Measurements from ENCODE around the gene WDR93. TPM values are rescaled to one million over a fixed set of nuclear protein-coding genes. Genes with fewer than 3 reads are reported as not detected.

WDR93 gene
- total RNA-seq, 4 donors from 2014 or later = 0.31 TPM; not detected in 3

- no peaks in the 10 kb centered on the region for H3K36me3 ChIP-seq
- H3K9me3 ChIP-seq = no peaks in the 10 kb centered on the region
- H3K27me3 ChIP-seq = no peaks in the 10 kb centered on the region
- TF ChIP-seq POLR2AphosphoS5 (IDR thresholded peaks at IDR 0.05) (no peak), CTCF (IDR thresholded peaks at IDR 0.05) (no peak)
- WGBS = 87% methylated on average over 13 of the region's 13 CpGs
- peak overlapping the region; percentile 44 for H3K4me3 ChIP-seq
- peak in 1 of 2 donors; percentile 8 for DNase-seq (ENCODE audit: low spot score in 2 of 2)
- H3K27ac ChIP-seq = peak overlapping the region; percentile 89
- peaks cover 25% of the 10 kb centered on the region for H3K4me1 ChIP-seq
Observed at GRCh38 chr15:89664441-89665350, 25.9 kb upstream of the WDR93 start.

GRCh38 chr15:89665449-89666181 is 25.0 kb upstream of the WDR93 start:
- WGBS = 2% methylated on average over 35 of the region's 72 CpGs
- DNase-seq (ENCODE audit: low spot score in 2 of 2) = peak in 1 of 2 donors; percentile 77
- Histone ChIP-seq H3K36me3 (no peaks in the 10 kb centered on the region), H3K27ac (peak overlapping the region; percentile 89), H3K9me3 (no peaks in the 10 kb centered on the region), H3K4me3 (peak overlapping the region; percentile 44), H3K27me3 (no peaks in the 10 kb centered on the region), H3K4me1 (peaks cover 25% of the 10 kb centered on the region)
- TF ChIP-seq POLR2A (IDR thresholded peaks at IDR 0.05) (peak in 1 of 2 donors; percentile 40), POLR2AphosphoS5 (IDR thresholded peaks at IDR 0.05) (no peak)

- Histone ChIP-seq H3K4me3 (peak overlapping the region; percentile 44), H3K27ac (peak overlapping the region; percentile 89)
- no CpG with 5 or more reads among the region's 8 CpGs for WGBS
Observed at GRCh38 chr15:89666184-89666857, 24.3 kb upstream of the WDR93 start.

GRCh38 chr15:89666858-89667705 is 23.5 kb upstream of the WDR93 start:
- Histone ChIP-seq H3K27me3 (no peaks in the 10 kb centered on the region), H3K27ac (no peak overlapping the region), H3K36me3 (no peaks in the 10 kb centered on the region), H3K4me1 (peaks cover 25% of the 10 kb centered on the region), H3K9me3 (no peaks in the 10 kb centered on the region), H3K4me3 (no peak overlapping the region)
- WGBS = 74% methylated on average over 7 of the region's 13 CpGs
- DNase-seq (ENCODE audit: low spot score in 2 of 2) = peak in 1 of 2 donors; percentile 61
- TF ChIP-seq EP300 (IDR thresholded peaks at IDR 0.05) = no peak
- TF ChIP-seq POLR2AphosphoS5 (IDR thresholded peaks at IDR 0.05) = no peak
- TF ChIP-seq POLR2A (IDR thresholded peaks at IDR 0.05) = no peak
- no peak for TF ChIP-seq CTCF (IDR thresholded peaks at IDR 0.05)

More at GRCh38 chr15:89666184-89666857, 24.3 kb upstream of the WDR93 start:
- DNase-seq (ENCODE audit: low spot score in 2 of 2) = no peak
- H3K27me3 ChIP-seq = no peaks in the 10 kb centered on the region
- H3K4me1 ChIP-seq = peaks cover 25% of the 10 kb centered on the region
- no peaks in the 10 kb centered on the region for H3K36me3 ChIP-seq
- TF ChIP-seq CTCF (IDR thresholded peaks at IDR 0.05) (no peak), EP300 (IDR thresholded peaks at IDR 0.05) (no peak), POLR2AphosphoS5 (IDR thresholded peaks at IDR 0.05) (no peak), POLR2A (IDR thresholded peaks at IDR 0.05) (no peak)
- H3K9me3 ChIP-seq = no peaks in the 10 kb centered on the region

- H3K4me3 ChIP-seq = no peak overlapping the region
- 100% methylated on average over 5 of the region's 7 CpGs for WGBS
- peaks cover 22% of the 10 kb centered on the region for H3K4me1 ChIP-seq
- no peaks in the 10 kb centered on the region for H3K36me3 ChIP-seq
- no peaks in the 10 kb centered on the region for H3K9me3 ChIP-seq
- peak in 1 of 2 donors; percentile 57 for DNase-seq (ENCODE audit: low spot score in 2 of 2)
- H3K27ac ChIP-seq = no peak overlapping the region
- no peaks in the 10 kb centered on the region for H3K27me3 ChIP-seq
- TF ChIP-seq POLR2A (IDR thresholded peaks at IDR 0.05) (no peak), CTCF (IDR thresholded peaks at IDR 0.05) (no peak), EP300 (IDR thresholded peaks at IDR 0.05) (no peak), POLR2AphosphoS5 (IDR thresholded peaks at IDR 0.05) (no peak)
Observed at GRCh38 chr15:89667706-89667960, 23.0 kb upstream of the WDR93 start.

Data from suprapubic skin (tissue), 4 donors.